ENCODE measurements around the gene IMPDH2. TPM values are rescaled to one million over a fixed set of nuclear protein-coding genes. Genes with fewer than 3 reads are reported as not detected.

The IMPDH2 gene
- total RNA-seq (2014; rRNA removed; shearing (Covaris generic)): 248 and 315 TPM in 2 replicates

GRCh38 chr3:49028673-49029562, at the start of gene IMPDH2:
Gene IMPDH2 (minus strand): TSS chr3:49029398. CDS start chr3:49029350, 48 bp downstream.
- peak; percentile 95 for DNase-seq (ENCODE audit: low spot score)
- in situ Hi-C loops (cut with HindIII; ENCODE audit: low sequenced_read_pairs): no loop called here

DNA sequence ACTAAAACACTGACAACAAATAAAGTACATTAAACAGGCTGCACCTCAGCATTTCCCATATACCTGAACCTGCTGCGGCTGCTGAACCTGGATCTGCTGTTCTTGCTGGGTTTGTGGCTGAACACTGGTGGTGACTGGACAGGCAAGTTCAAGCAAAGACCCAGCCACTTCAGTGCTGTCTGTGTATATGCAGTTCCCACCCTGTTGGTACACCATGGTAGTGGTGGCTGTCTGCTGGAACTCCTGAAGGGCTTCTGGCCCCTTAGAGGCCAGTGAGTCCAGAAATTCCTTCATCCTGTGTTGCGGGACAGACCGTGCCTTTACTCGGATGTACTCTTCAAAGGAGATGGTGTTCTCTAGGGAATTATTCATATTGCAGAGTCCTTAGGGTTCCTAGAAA, 47.4 kb upstream of the IMPDH2 start:
- in situ Hi-C loops (cut with HindIII; ENCODE audit: low sequenced_read_pairs): no loop called here

DNA sequence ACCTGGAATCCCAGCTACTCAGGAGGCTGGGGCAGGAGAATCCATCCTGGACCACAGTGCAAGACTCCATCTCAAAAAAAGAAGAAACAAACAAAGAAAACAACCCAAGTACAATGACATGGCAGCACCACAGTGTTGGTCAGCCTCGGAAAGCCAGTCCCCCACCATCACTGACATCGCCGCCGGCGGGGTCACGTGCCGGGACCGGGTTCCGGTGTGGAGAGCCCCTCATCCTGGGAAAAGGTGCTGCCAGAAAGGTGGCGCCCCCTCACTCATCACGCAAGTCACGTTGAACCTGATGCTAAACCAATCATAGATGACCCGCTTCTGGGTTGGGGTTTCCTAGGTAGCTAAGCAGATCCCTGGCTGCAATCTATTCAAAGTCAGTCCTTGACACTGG, 46.9 kb upstream of the IMPDH2 start:
- in situ Hi-C loops (cut with HindIII; ENCODE audit: low sequenced_read_pairs): no loop called here
- no peak for DNase-seq (ENCODE audit: low spot score)

More for the DNA sequence above, 47.4 kb upstream of the IMPDH2 start:
- DNase-seq (ENCODE audit: low spot score): no peak

DNA sequence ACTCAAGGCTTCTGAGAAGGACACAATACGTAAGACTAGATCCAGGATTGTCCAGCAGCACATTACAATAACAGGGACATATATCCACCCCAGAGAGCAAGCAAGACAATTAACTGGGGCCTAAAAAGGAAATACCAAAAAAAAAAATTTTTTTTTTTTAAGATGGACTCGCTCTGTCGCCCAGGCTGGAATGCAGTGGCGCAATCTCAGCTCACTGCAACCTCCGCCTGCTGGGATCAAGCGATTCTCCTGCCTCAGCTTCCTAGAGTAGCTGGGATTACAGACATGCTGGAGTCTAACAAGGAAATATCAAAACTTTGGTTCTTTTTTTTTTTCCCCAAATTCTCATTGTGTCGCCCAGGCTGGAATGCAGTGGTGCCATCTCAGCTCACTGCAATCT, 28.8 kb upstream of the IMPDH2 start:
- in situ Hi-C loops (cut with HindIII; ENCODE audit: low sequenced_read_pairs): no loop called here

GRCh38 chr3:49057268-49057667, 28.1 kb upstream of the IMPDH2 start:
- in situ Hi-C loops (cut with HindIII; ENCODE audit: low sequenced_read_pairs): no loop called here

More for the DNA sequence above, 28.8 kb upstream of the IMPDH2 start:
- DNase-seq (ENCODE audit: low spot score): no peak

DNA sequence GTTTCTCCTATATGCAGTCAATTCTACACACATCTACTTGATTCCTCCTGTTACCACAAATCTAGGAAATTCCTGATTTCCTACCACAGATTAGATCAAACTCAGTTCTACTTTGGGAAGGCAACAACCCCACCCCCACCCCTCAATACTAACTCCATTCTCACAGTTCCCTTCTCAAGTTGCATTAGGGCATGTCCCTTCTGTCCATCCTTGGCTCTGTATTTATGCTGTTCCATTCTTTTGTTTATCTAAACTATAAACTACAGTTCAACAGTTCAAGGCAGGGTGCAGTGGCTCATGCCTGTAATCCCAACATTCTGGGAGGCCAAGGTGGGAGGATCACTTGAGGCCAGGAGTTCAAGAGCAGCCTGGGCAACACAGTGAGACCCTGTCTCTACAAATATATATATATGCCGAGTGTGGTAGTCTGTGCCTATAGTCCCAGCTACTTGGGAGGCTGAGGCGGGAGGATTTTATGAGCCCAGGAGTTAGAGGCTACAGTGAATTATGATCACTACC, 25.2 kb upstream of the IMPDH2 start:
- in situ Hi-C loops (cut with HindIII; ENCODE audit: low sequenced_read_pairs): no loop called here

More at GRCh38 chr3:49057268-49057667, 28.1 kb upstream of the IMPDH2 start:
- no peak for DNase-seq (ENCODE audit: low spot score)

DNA sequence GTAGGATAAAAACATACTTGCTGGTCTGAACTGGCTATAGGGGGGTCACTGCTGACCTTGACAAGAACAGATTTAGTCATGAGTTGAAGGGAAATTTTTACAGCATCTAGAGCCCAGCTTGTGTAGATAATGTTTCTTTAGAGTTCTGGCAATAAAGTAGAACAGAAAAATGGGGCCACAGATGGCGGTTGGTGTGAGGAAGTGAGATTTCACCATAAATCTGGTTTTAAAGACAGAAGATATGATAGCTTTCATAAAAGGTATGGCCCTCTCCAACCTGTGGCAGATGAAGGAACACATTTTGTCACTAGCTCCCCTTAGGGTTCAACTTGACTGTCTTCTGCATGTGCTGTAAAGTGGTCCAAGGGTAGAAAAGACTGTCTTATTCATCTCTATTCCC, 24.3 kb upstream of the IMPDH2 start:
- DNase-seq (ENCODE audit: low spot score): no peak
- in situ Hi-C loops (cut with HindIII; ENCODE audit: low sequenced_read_pairs): no loop called here

More for the DNA sequence above, 25.2 kb upstream of the IMPDH2 start:
- no peak for DNase-seq (ENCODE audit: low spot score)

GRCh38 chr3:49035281-49035680, 6.1 kb upstream of the IMPDH2 start:
- in situ Hi-C loops (cut with HindIII; ENCODE audit: low sequenced_read_pairs): no loop called here
- DNase-seq (ENCODE audit: low spot score): no peak

GRCh38 chr3:49034650-49035049, 5.5 kb upstream of the IMPDH2 start:
- in situ Hi-C loops (cut with HindIII; ENCODE audit: low sequenced_read_pairs): no loop called here

GRCh38 chr3:49032646-49033304, 3.6 kb upstream of the IMPDH2 start:
- DNase-seq (ENCODE audit: low spot score): no peak
- in situ Hi-C loops (cut with HindIII; ENCODE audit: low sequenced_read_pairs): no loop called here

More at GRCh38 chr3:49034650-49035049, 5.5 kb upstream of the IMPDH2 start:
- DNase-seq (ENCODE audit: low spot score): no peak

DNA sequence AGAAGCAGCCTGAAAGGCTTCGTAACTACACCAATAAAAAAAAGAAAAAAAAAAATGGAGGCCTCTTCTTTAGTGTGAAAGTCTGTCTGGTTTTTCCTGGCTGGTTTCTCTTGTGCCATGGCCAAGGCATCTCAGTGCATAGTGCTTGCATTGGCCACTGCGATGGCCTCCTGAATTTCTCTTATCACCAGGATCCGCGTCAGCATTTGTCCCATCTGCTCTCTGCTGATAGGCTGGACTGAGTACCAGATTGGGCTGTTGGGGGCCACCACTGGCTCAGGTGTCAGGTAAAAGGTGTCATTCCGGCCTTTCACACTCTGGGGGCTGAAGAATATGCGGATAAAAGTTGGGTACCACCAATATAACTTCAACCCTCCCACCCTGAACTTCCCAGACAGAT, 1.1 kb upstream of the IMPDH2 start:
- in situ Hi-C loops (cut with HindIII; ENCODE audit: low sequenced_read_pairs): no loop called here

DNA sequence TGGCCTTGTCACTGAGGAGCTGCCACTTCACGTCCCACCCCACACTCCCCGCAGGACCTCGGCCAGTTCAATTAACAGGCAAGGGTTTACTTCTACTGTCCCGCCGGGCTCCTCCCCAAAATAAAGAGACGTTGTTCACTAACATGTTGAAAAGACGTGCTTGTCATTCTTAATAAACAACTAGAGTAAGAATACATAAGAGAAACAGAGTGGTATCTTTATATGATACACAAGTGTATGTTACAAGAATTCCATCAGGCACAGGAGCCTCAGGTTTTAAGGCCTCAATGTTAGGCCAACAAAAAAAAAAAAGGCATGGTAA, 326 bp upstream of the IMPDH2 start:
- in situ Hi-C loops (cut with HindIII; ENCODE audit: low sequenced_read_pairs): no loop called here
- no peak for DNase-seq (ENCODE audit: low spot score)

More for the DNA sequence above, 1.1 kb upstream of the IMPDH2 start:
- no peak for DNase-seq (ENCODE audit: low spot score)

DNA sequence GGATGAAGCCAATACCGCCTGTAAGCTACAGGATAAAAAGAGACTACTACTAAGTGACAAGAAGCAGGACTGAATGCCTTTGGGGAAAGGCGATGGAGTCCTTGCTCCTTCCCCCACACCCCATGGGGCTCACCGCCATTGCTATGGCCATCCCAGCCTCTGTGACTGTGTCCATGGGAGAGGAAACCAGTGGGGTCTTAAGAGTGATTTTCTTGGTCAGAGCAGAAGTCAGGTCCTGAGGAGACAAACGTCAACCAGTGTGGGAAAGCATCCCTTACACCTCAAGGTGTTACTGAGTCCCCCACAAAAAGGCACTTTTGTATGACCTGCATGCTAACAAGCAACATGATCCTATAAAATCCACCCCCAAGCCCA, 913 bp downstream of the IMPDH2 start:
- DNase-seq (ENCODE audit: low spot score): no peak
- in situ Hi-C loops (cut with HindIII; ENCODE audit: low sequenced_read_pairs): no loop called here

- DNase-seq (ENCODE audit: low spot score): no peak
- in situ Hi-C loops (cut with HindIII; ENCODE audit: low sequenced_read_pairs): no loop called here
These were observed 1.6 kb downstream of the IMPDH2 start for GRCh38 chr3:49027634-49028033.

- in situ Hi-C loops (cut with HindIII; ENCODE audit: low sequenced_read_pairs): no loop called here
- DNase-seq (ENCODE audit: low spot score): no peak
These were observed 2.7 kb downstream of the IMPDH2 start for GRCh38 chr3:49026536-49026935.

DNA sequence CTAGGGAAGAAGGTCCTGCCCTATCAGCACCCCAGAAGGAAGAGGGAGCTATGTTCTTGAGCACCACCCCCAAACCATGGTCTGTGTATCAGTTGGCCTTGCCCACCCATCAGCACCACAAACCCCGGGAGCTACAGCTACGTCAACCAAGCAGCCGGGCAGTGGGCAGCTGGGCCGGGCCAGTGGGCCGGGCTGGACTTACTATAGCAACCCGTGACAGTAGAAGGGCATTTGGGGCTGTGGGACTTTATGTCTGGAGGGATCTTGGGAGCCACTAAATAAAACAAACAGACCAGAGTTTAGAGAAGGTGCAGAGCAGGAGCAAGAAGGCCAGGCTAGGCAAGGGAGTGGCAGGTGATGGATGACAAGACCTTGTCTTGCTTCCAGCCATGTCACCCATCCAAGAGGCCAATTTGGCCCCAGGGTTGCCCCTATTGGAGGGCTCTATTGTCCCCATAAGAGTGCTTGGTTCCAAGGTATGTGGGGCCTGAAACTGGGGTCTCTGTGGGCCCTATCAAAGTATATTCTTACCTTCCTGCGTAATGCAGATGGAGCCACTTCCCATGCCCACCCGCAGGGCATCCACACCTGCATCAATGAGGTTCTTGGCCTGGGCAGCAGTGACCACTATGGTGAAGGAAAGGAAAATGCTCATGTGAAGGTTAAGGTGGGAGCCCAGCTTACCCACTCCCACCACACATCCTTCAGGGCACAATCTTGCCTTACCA, 3.2 kb downstream of the IMPDH2 start:
- no peak for DNase-seq (ENCODE audit: low spot score)
- in situ Hi-C loops (cut with HindIII; ENCODE audit: low sequenced_read_pairs): no loop called here

DNA sequence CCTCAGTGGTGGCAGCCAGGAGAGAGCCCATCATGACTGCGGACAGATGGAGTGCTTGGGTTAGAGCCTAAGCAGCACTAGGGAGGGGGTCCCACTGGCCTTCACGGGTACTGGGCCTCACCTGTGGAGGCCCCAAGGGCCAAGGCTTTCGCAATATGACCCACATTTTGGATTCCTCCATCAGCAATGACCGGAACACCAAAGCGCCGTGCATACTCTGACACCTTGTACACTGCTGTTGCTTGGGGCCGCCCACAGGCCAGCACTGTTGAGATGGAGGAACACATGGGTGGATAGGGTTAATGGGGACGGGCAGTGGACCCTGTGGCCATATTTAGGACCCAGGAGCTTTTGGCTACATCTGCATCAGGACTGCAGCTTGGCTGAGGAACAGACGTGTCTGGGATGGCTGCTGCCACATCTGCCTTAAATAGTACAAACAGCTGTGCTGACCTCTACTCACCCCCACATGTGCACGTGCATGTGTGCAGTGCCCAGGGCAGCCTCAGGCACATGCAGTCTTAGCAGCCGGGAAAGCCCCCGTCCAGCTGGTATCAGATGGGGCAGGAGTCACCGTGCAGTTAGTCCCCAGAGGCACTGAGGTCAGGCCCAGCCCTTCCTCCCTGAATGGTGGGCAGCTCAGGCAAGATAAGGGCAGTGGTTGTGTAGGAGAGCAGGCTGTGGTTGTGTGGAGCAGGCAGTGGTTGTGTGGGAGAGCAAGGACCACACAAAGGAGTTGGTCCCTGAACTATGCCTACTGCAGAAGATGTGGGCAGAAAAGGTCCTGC, 4.0 kb downstream of the IMPDH2 start:
- in situ Hi-C loops (cut with HindIII; ENCODE audit: low sequenced_read_pairs): no loop called here

GRCh38 chr3:49024449-49024848, 4.7 kb downstream of the IMPDH2 start:
- DNase-seq (ENCODE audit: low spot score): no peak
- in situ Hi-C loops (cut with HindIII; ENCODE audit: low sequenced_read_pairs): no loop called here

More for the DNA sequence above, 4.0 kb downstream of the IMPDH2 start:
- no peak for DNase-seq (ENCODE audit: low spot score)

GRCh38 chr3:49023775-49024174, 5.4 kb downstream of the IMPDH2 start:
- DNase-seq (ENCODE audit: low spot score): no peak
- in situ Hi-C loops (cut with HindIII; ENCODE audit: low sequenced_read_pairs): no loop called here

Data from G401 (cell line).